IMR-90 (cell line): ENCODE data around the gene UBL4A. TPM values are rescaled to one million over a fixed set of nuclear protein-coding genes. Genes with fewer than 3 reads are reported as not detected.

ENCODE experiments used
- ATAC-seq: fragments of 200-7000 bp; cut with Tn5 transposase; 2 replicates; pipeline ENCODE4 v1.9.1; 2020; ENCODE audit warnings: low read depth, mild to moderate bottlenecking, moderate library complexity
- BruUV-seq: library from RNA; stranded (reverse); fragments of 400-500 nt; replicated peaks from 2 replicates; lab custom pipeline; 2021; lab: Mats Ljungman, UMichigan
- CTCF ChIA-PET: fragments of 300-600 bp; formaldehyde crosslinking; extraction: SDS; loops from one replicate; lab custom pipeline; 2021; ENCODE audit warnings: antibody characterized with exemption; lab: Yijun Ruan, JAX
- POLR2A ChIA-PET: fragments of 300-600 bp; sonication (Branson Sonifier 250); formaldehyde crosslinking; loops from one replicate; lab custom pipeline; 2022; ENCODE audit warnings: antibody characterized with exemption; ENCODE audit not compliant: unreplicated experiment; lab: Charles Lee
- DNase-seq: peaks from one replicate; pipeline ENCODE4 v3.0.0; 2013
- H2AFZ ChIP-seq: replicated peaks from 2 replicates; pipeline ENCODE3; 2013; ENCODE audit warnings: low read length, mild to moderate bottlenecking; ENCODE audit not compliant: poor library complexity
- H2AK5ac ChIP-seq: 2 replicates; pipeline ENCODE4 v1.6.1; 2013; ENCODE audit warnings: low read depth, low read length, inconsistent platforms
- H2AK9ac ChIP-seq: replicated peaks from 2 replicates; pipeline ENCODE3; 2013; ENCODE audit warnings: mild to moderate bottlenecking, low read depth, low read length, moderate library complexity; ENCODE audit not compliant: poor library complexity
- H2BK120ac ChIP-seq: 2 replicates; pipeline ENCODE4 v1.6.1; 2013; ENCODE audit warnings: low read depth, low read length, inconsistent platforms
- H2BK15ac ChIP-seq: 3 replicates; pipeline ENCODE4 v1.6.1; 2013; ENCODE audit warnings: low read depth, low read length, inconsistent platforms
- H2BK20ac ChIP-seq: 2 replicates; pipeline ENCODE4 v1.6.1; 2013; ENCODE audit warnings: low read depth, mild to moderate bottlenecking, inconsistent platforms, low read length, moderate library complexity
- H2BK5ac ChIP-seq: 2 replicates; pipeline ENCODE4 v1.6.1; 2013; ENCODE audit warnings: mild to moderate bottlenecking, low read depth, low read length, inconsistent platforms; ENCODE audit not compliant: poor library complexity, severe bottlenecking
- H3K14ac ChIP-seq: replicated peaks from 2 replicates; pipeline ENCODE4 v1.6.1; 2013; ENCODE audit warnings: low read depth, low read length, inconsistent platforms
- H3K18ac ChIP-seq: 2 replicates; pipeline ENCODE4 v1.6.1; 2013; ENCODE audit warnings: low read depth, low read length, control low read depth
- H3K23ac ChIP-seq: 2 replicates; pipeline ENCODE4 v1.6.1; 2013; ENCODE audit warnings: low read depth, low read length, inconsistent platforms
- H3K27ac ChIP-seq: 2 replicates; pipeline ENCODE4 v1.5.1; 2013; ENCODE audit warnings: mild to moderate bottlenecking, control low read depth, low read length; ENCODE audit not compliant: insufficient read depth
- H3K27me3 ChIP-seq: 2 replicates; pipeline ENCODE4 v1.6.1; 2013; ENCODE audit warnings: low read length; ENCODE audit not compliant: control insufficient read depth, insufficient read depth
- H3K36me3 ChIP-seq: 2 replicates; pipeline ENCODE4 v1.6.1; 2013; ENCODE audit warnings: low read length, mixed read lengths; ENCODE audit not compliant: control insufficient read depth, insufficient read depth
- H3K4ac ChIP-seq: 2 replicates; pipeline ENCODE4 v1.6.1; 2013; ENCODE audit warnings: low read depth, low read length, inconsistent platforms
- H3K4me1 ChIP-seq: 2 replicates; pipeline ENCODE4 v1.6.1; 2013; ENCODE audit warnings: low read length, mixed read lengths; ENCODE audit not compliant: control insufficient read depth, insufficient read depth
- H3K4me2 ChIP-seq: 2 replicates; pipeline ENCODE4 v1.6.1; 2013; ENCODE audit warnings: low read depth, mild to moderate bottlenecking, control low read depth, low read length, moderate library complexity
- H3K4me3 ChIP-seq: 2 replicates; pipeline ENCODE4 v1.5.1; 2013; ENCODE audit warnings: low read depth, mild to moderate bottlenecking, control low read depth, low read length, moderate library complexity; ENCODE audit not compliant: insufficient read depth
- H3K56ac ChIP-seq: 2 replicates; pipeline ENCODE4 v1.6.1; 2013; ENCODE audit warnings: low read length, inconsistent platforms; ENCODE audit not compliant: insufficient read depth; ENCODE audit errors: extremely low read depth
- H3K79me1 ChIP-seq, 2 experiments: 2 replicates each; pipeline ENCODE4 v1.6.1; 2013; ENCODE audit warnings: low read length in 2 of 2, inconsistent platforms in 1 of 2, low read depth in 1 of 2
- H3K9ac ChIP-seq: 2 replicates; pipeline ENCODE4 v1.6.1; 2013; ENCODE audit warnings: low read depth, low read length, control low read depth
- H3K9me1 ChIP-seq: 2 replicates; pipeline ENCODE4 v1.6.1; 2013; ENCODE audit warnings: low read length, inconsistent platforms; ENCODE audit not compliant: insufficient read depth
- H3K9me3 ChIP-seq: 2 replicates; pipeline ENCODE4 v1.6.1; 2013; ENCODE audit warnings: low read length; ENCODE audit not compliant: control insufficient read depth, insufficient read depth
- H4K20me1 ChIP-seq: 2 replicates; pipeline ENCODE4 v1.6.1; 2013; ENCODE audit warnings: low read length, inconsistent platforms; ENCODE audit not compliant: insufficient read depth
- H4K5ac ChIP-seq: 2 replicates; pipeline ENCODE4 v1.6.1; 2013; ENCODE audit warnings: mild to moderate bottlenecking, low read depth, low read length, control low read depth
- H4K8ac ChIP-seq, 2 experiments: 2 replicates each; pipeline ENCODE4 v1.6.1; 2013; ENCODE audit warnings: low read depth in 2 of 2, low read length in 2 of 2, control low read depth in 1 of 2, inconsistent platforms in 1 of 2
- H4K91ac ChIP-seq: 2 replicates; pipeline ENCODE4 v1.6.1; 2013; ENCODE audit warnings: low read depth, low read length, inconsistent platforms; ENCODE audit not compliant: insufficient read depth
- CEBPB ChIP-seq: IDR thresholded peaks from 2 replicates; pipeline ENCODE4 v1.6.1; 2012; ENCODE audit warnings: low read depth, low read length, improper control_type of control experiment
- RCOR1 ChIP-seq: IDR thresholded peaks from 2 replicates; pipeline ENCODE4 v1.6.1; 2012; ENCODE audit warnings: mild to moderate bottlenecking, low read length, improper control_type of control experiment; ENCODE audit not compliant: insufficient replicate concordance
- WGBS, 2 experiments: methylation state at CpG; one replicate each; pipeline versions ENCODE4 v1.1.5 to v1.1.7; 2013; ENCODE audit warnings: missing lambda C conversion rate in 2 of 2; ENCODE audit not compliant: insufficient read length in 1 of 2; ENCODE audit errors: extremely low coverage in 2 of 2; 5-methylcytosine and 5-hydroxymethylcytosine counted together
- dilution Hi-C: fragments of 300-500 bp; cut with HindIII; formaldehyde crosslinking; loops from one replicate; pipeline ENCODE4 v1.14.3; 2018; ENCODE audit warnings: low sequenced_read_pairs; ENCODE audit not compliant: unreplicated experiment
- in situ Hi-C: fragments of 300-500 bp; cut with MboI; formaldehyde crosslinking; loops from 3 replicates; pipeline ENCODE4 v1.14.3; 2019; ENCODE audit warnings: low sequenced_read_pairs, inconsistent platforms, mixed read lengths
- intact Hi-C: fragments of 100-400 bp; cut with micrococcal nuclease; formaldehyde crosslinking; loops from 2 replicates; pipeline ENCODE4 v1.10.0; 2022
- polyA plus RNA-seq, 3 experiments: library from polyadenylated mRNA; depleted of rRNA; stranded (reverse); fragments of >200 nt; gene quantifications; 2 replicates each; pipeline ENCODE4 v1.2.3, GENCODE V29; 2012; ENCODE audit warnings: low replicate concordance in 1 of 3
- total RNA-seq: library from RNA; depleted of rRNA; stranded (reverse); fragments of >200 nt; gene quantifications from 2 replicates; pipeline ENCODE4 v1.2.3, GENCODE V29; 2012

UBL4A gene
- total and polyA plus RNA-seq, 2 of the 4 experiments (the other 2 are of a cell fraction): 24.6 to 28.3 TPM

- intact Hi-C loops: no loop called here
- H3K9me1 ChIP-seq: 0 out of 2 replicates have a peak, but pooled peaks cover 2% of the 10 kb centered on the region
- POLR2A ChIA-PET: no interaction called here
Observed at GRCh38 chrX:154525606-154526490, 39.4 kb upstream of the UBL4A start.

More at GRCh38 chrX:154525606-154526490, 39.4 kb upstream of the UBL4A start:
- Histone ChIP-seq H3K4me2 (no peak overlapping the region), H2BK5ac (no peak overlapping the region), H3K36me3 (peaks cover 7% of the 10 kb centered on the region; the same call in 1 of the 2 replicates), H3K9me3 (no peaks in the 10 kb centered on the region; the same call in 1 of the 2 replicates), H3K14ac (no peak overlapping the region), H4K20me1 (no peaks in the 10 kb centered on the region), H3K18ac (0 out of 2 replicates have a peak overlapping the region, but pooled peaks have one; percentile 13), H3K23ac (no peak overlapping the region), H2AK9ac (peak overlapping the region; percentile 37), H2AK5ac (peak overlapping the region; percentile 4; the same call in 1 of the 2 replicates), H3K27me3 (no peaks in the 10 kb centered on the region), H3K27ac (peak overlapping the region; percentile 22; the same call in 1 of the 2 replicates), H2BK20ac (no peak overlapping the region; the same call in 1 of the 2 replicates), H3K4ac (0 out of 2 replicates have a peak overlapping the region, but pooled peaks have one; percentile 24), H3K4me3 (no peak overlapping the region), H3K79me1 (no peaks in the 10 kb centered on the region), H4K8ac (no peak overlapping the region), H2BK15ac (no peak overlapping the region; the same call in 2 of the 3 replicates), H4K5ac (peak overlapping the region; percentile 35; the same call in 1 of the 2 replicates), H3K56ac (no peak overlapping the region), H3K9ac (no peak overlapping the region), H2BK120ac (no peak overlapping the region), H4K91ac (no peak overlapping the region), H3K4me1 (peaks cover 10% of the 10 kb centered on the region), H2AFZ (no peak overlapping the region)
- ATAC-seq (no peak), DNase-seq (no peak)
- TF ChIP-seq RCOR1 (no peak), CEBPB (peak; percentile 81)
- no TSS peak for BruUV-seq
- dilution Hi-C loops (no loop called here), in situ Hi-C loops (loop anchor here (25.0 kb wide), 1 partner anchor 1564 kb away; no protein-coding TSS in a partner anchor)
- WGBS, 2 experiments: 95% methylated on average over 4 of the region's 14 CpGs; no CpG with 5 or more reads in 1 of the 2 experiments
- CTCF ChIA-PET: no interaction called here
